GM23248 (cell line): Measurements from ENCODE around the gene COL19A1. TPM values are rescaled to one million over a fixed set of nuclear protein-coding genes. Genes with fewer than 3 reads are reported as not detected.

Experiments
- DNase-seq: peaks from one replicate; pipeline ENCODE4 v3.0.0-alpha.2; 2015
- H2AFZ ChIP-seq: fragments of 200-600 bp; sonication (generic); 2 replicates; pipeline ENCODE4 v1.6.1; 2016; ENCODE audit warnings: antibody characterized with exemption
- H3F3A ChIP-seq: fragments of 200-600 bp; sonication (generic); 2 replicates; pipeline ENCODE4 v1.6.1; 2016; ENCODE audit warnings: mild to moderate bottlenecking, antibody characterized with exemption, mixed run types; ENCODE audit not compliant: insufficient read depth
- H3K27ac ChIP-seq: fragments of 200-600 bp; sonication (generic); 2 replicates; pipeline ENCODE4 v1.5.1; 2016; ENCODE audit warnings: mild to moderate bottlenecking
- H3K27me3 ChIP-seq: fragments of 200-600 bp; sonication (generic); replicated peaks from 2 replicates; pipeline ENCODE4 v1.6.1; 2016; ENCODE audit warnings: mild to moderate bottlenecking; ENCODE audit not compliant: insufficient read depth
- H3K36me3 ChIP-seq: fragments of 200-600 bp; sonication (generic); 2 replicates; pipeline ENCODE4 v1.6.1; 2016; ENCODE audit warnings: low read depth, mild to moderate bottlenecking
- H3K4me1 ChIP-seq: fragments of 200-600 bp; sonication (generic); 2 replicates; pipeline ENCODE4 v1.6.1; 2016; ENCODE audit warnings: mild to moderate bottlenecking; ENCODE audit not compliant: insufficient read depth
- H3K4me2 ChIP-seq: fragments of 200-600 bp; sonication (generic); one replicate; pipeline ENCODE4 v1.6.1; 2016; ENCODE audit warnings: mild to moderate bottlenecking; ENCODE audit not compliant: unreplicated experiment
- H3K4me3 ChIP-seq: fragments of 200-600 bp; sonication (generic); 2 replicates; pipeline ENCODE4 v1.5.1; 2016; ENCODE audit warnings: mild to moderate bottlenecking
- H3K79me2 ChIP-seq: fragments of 200-600 bp; sonication (generic); 2 replicates; pipeline ENCODE4 v1.6.1; 2016; ENCODE audit warnings: mild to moderate bottlenecking; ENCODE audit not compliant: insufficient read depth
- H3K9ac ChIP-seq: fragments of 200-600 bp; sonication (generic); 2 replicates; pipeline ENCODE4 v1.6.1; 2016; ENCODE audit warnings: mild to moderate bottlenecking
- H3K9me2 ChIP-seq: fragments of 200-600 bp; sonication (generic); 2 replicates; pipeline ENCODE4 v1.6.1; 2016; ENCODE audit warnings: mixed run types, mild to moderate bottlenecking, moderate library complexity; ENCODE audit not compliant: insufficient read depth
- H3K9me3 ChIP-seq: fragments of 200-600 bp; sonication (generic); one replicate; pipeline ENCODE4 v1.6.1; 2017; ENCODE audit warnings: low read depth
- H4K20me1 ChIP-seq: fragments of 200-600 bp; sonication (generic); 2 replicates; pipeline ENCODE4 v1.6.0; 2016; ENCODE audit not compliant: insufficient read depth
- EZH2 ChIP-seq: fragments of 200-600 bp; sonication (generic); IDR thresholded peaks from 2 replicates; pipeline ENCODE4 v1.6.1; 2018; ENCODE audit warnings: antibody characterized with exemption, mild to moderate bottlenecking; ENCODE audit not compliant: insufficient read depth, poor library complexity, severe bottlenecking
- EZH2phosphoT487 ChIP-seq: fragments of 200-600 bp; sonication (generic); IDR thresholded peaks from 2 replicates; pipeline ENCODE4 v1.6.1; 2018; ENCODE audit warnings: antibody characterized with exemption, moderate library complexity, mild to moderate bottlenecking, low read depth; ENCODE audit not compliant: insufficient read depth
- WGBS, 2 experiments: methylation state at CpG; one replicate each; pipeline ENCODE4 v1.1.6; 2015 to 2017; ENCODE audit warnings: low lambda C conversion rate in 2 of 2, low coverage in 1 of 2; ENCODE audit errors: missing lambda C conversion rate in 2 of 2; 5-methylcytosine and 5-hydroxymethylcytosine counted together
- in situ Hi-C: fragments of 300-500 bp; cut with MboI; formaldehyde crosslinking; loops from 2 replicates; pipeline ENCODE4 v1.15.0; 2020
- polyA plus RNA-seq: library from polyadenylated mRNA; unstranded; fragments of >200 nt; fragmentation: Nextera tagmentation; extraction: Ambion mirVana; gene quantifications from 2 replicates; pipeline ENCODE4 v1.2.1, GENCODE V29; 2016
- small RNA-seq: library from RNA; depleted of rRNA; stranded (forward); fragments of <200 nt; gene quantifications from one replicate; pipeline ENCODE3, GENCODE V24; 2014; ENCODE audit warnings: low read depth, low replicate concordance
- total RNA-seq: library from RNA; depleted of rRNA; stranded (reverse); fragments of >200 nt; shearing (Covaris generic); gene quantifications from 2 replicates; pipeline ENCODE4 v1.2.3, GENCODE V29; 2014; rRNA removed

Gene COL19A1
- total and polyA plus RNA-seq, 2 experiments from 2014 or later = not detected

GRCh38 chr6:70257768-70258273 lies 391.5 kb downstream of the COL19A1 start:
- Histone ChIP-seq H3F3A (no peaks in the 10 kb centered on the region), H3K4me3 (no peak overlapping the region), H3K9ac (no peak overlapping the region), H4K20me1 (no peaks in the 10 kb centered on the region), H2AFZ (no peak overlapping the region), H3K9me3 (no peaks in the 10 kb centered on the region), H3K9me2 (no peaks in the 10 kb centered on the region), H3K27me3 (no peaks in the 10 kb centered on the region; the same call in 1 of the 2 replicates), H3K4me1 (no peaks in the 10 kb centered on the region), H3K79me2 (no peaks in the 10 kb centered on the region), H3K36me3 (no peaks in the 10 kb centered on the region), H3K4me2 (no peak overlapping the region), H3K27ac (no peak overlapping the region)
- 69 to 77% methylated on average over 2 of the region's 2 CpGs for WGBS, 2 experiments
- no peak for DNase-seq
- TF ChIP-seq EZH2 (no peak), EZH2phosphoT487 (no peak)
- in situ Hi-C loops = no loop called here

GRCh38 chr6:70258483-70258882 lies 392.1 kb downstream of the COL19A1 start:
- no peak for DNase-seq
- H2AFZ ChIP-seq = no peak overlapping the region
- no peak overlapping the region for H3K4me3 ChIP-seq
- 8 to 29% methylated on average over 1 of the region's 1 CpG for WGBS, 2 experiments
- TF ChIP-seq EZH2 = no peak
- no peak for TF ChIP-seq EZH2phosphoT487
- H3K9ac ChIP-seq = no peak overlapping the region
- in situ Hi-C loops = no loop called here
- no peaks in the 10 kb centered on the region for H3F3A ChIP-seq
- H3K27me3 ChIP-seq = no peaks in the 10 kb centered on the region; the same call in 1 of the 2 replicates
- no peak overlapping the region for H3K27ac ChIP-seq
- H3K4me1 ChIP-seq = no peaks in the 10 kb centered on the region
- no peaks in the 10 kb centered on the region for H3K9me2 ChIP-seq
- no peaks in the 10 kb centered on the region for H3K9me3 ChIP-seq
- H4K20me1 ChIP-seq = no peaks in the 10 kb centered on the region
- H3K4me2 ChIP-seq = no peak overlapping the region
- no peaks in the 10 kb centered on the region for H3K36me3 ChIP-seq
- H3K79me2 ChIP-seq = no peaks in the 10 kb centered on the region

Small RNA genes within 50 kb of the gene (small RNA-seq; reads per million reads assigned to genes)
- not detected for gene RPL37P15

Other genes starting within 250 kb of the COL19A1 start
- gene LMBRD1, start 69.5 kb upstream of the COL19A1 start, total RNA-seq = 30.5 and 36.7 TPM in 2 replicates
- 41.6 and 42.0 TPM in 2 replicates for gene LMBRD1, start 69.5 kb upstream of the COL19A1 start, polyA plus RNA-seq